ENCODE measurements around the gene TFEB.

TFEB gene

GRCh38 chr6:41667195-41667594 is 68.2 kb downstream of the TFEB start:
- Histone ChIP-seq H3K27ac (ENCODE audit: low read length, poor library complexity, severe bottlenecking) (no peak overlapping the region), H3K9ac (ENCODE audit: low read length) (no peak overlapping the region), H4K8ac (ENCODE audit: low read length) (no peak overlapping the region), H3K36me3 (ENCODE audit: control insufficient read depth in 1 of 2, insufficient read depth in 2 of 2, low read depth in 1 of 2, low read length in 2 of 2) (no peaks in the 10 kb centered on the region), H3K23ac (ENCODE audit: low read length in 2 of 2) (no peak overlapping the region), H3K14ac (ENCODE audit: low read length in 2 of 2) (no peak overlapping the region), H3K9me3 (ENCODE audit: control insufficient read depth, low read length) (peaks cover 7% of the 10 kb centered on the region), H3K4me1 (ENCODE audit: control insufficient read depth, insufficient read depth, low read depth, low read length) (no peaks in the 10 kb centered on the region), H4K91ac (ENCODE audit: low read length) (no peak overlapping the region), H3K27me3 (ENCODE audit: control insufficient read depth in 1 of 2, insufficient read depth in 1 of 2, low read length in 2 of 2) (peaks cover 22 to 55% of the 10 kb centered on the region in 2 experiments), H3K4me3 (ENCODE audit: insufficient read depth in 1 of 2, low read depth in 1 of 2, low read length in 2 of 2) (no peak overlapping the region), H2BK5ac (ENCODE audit: low read depth, low read length, poor library complexity, severe bottlenecking) (no peak overlapping the region), H3K4ac (ENCODE audit: low read depth in 1 of 2, low read length in 2 of 2) (no peak overlapping the region), H3K79me1 (replicated peaks; ENCODE audit: low read length, poor library complexity, severe bottlenecking) (no peaks in the 10 kb centered on the region), H2BK12ac (ENCODE audit: low read length in 2 of 2) (no peak overlapping the region), H3K18ac (ENCODE audit: low read depth in 1 of 2, low read length in 2 of 2) (no peak overlapping the region), H2BK15ac (ENCODE audit: low read depth, poor library complexity, severe bottlenecking) (no peak overlapping the region), H2BK120ac (ENCODE audit: low read depth, low read length) (no peak overlapping the region), H3K4me2 (ENCODE audit: low read length, poor library complexity, severe bottlenecking) (no peak overlapping the region), H2AK5ac (ENCODE audit: low read length, severe bottlenecking) (no peak overlapping the region), H2AFZ (ENCODE audit: low read depth, low read length) (no peak overlapping the region)
- WGBS, result 100% methylated on average over 1 of the region's 1 CpG
- DNase-seq, result no peak

GRCh38 chr6:41664271-41664670 is 71.1 kb downstream of the TFEB start:
- H3K4me1 ChIP-seq (ENCODE audit: control insufficient read depth, insufficient read depth, low read depth, low read length), result peaks cover 4% of the 10 kb centered on the region
- 88% methylated on average over 3 of the region's 5 CpGs for WGBS
- no peaks in the 10 kb centered on the region for H3K36me3 ChIP-seq (ENCODE audit: control insufficient read depth in 1 of 2, insufficient read depth in 2 of 2, low read depth in 1 of 2, low read length in 2 of 2)
- H3K23ac ChIP-seq (ENCODE audit: low read length in 2 of 2), result no peak overlapping the region
- no peak overlapping the region for H3K14ac ChIP-seq (ENCODE audit: low read length in 2 of 2)
- H2BK5ac ChIP-seq (ENCODE audit: low read depth, low read length, poor library complexity, severe bottlenecking), result no peak overlapping the region
- no peak overlapping the region for H3K18ac ChIP-seq (ENCODE audit: low read depth in 1 of 2, low read length in 2 of 2)
- no peak overlapping the region for H2BK15ac ChIP-seq (ENCODE audit: low read depth, poor library complexity, severe bottlenecking)
- DNase-seq, result no peak
- no peak overlapping the region for H2BK120ac ChIP-seq (ENCODE audit: low read depth, low read length)
- peaks cover 22 to 62% of the 10 kb centered on the region in 2 experiments for H3K27me3 ChIP-seq (ENCODE audit: control insufficient read depth in 1 of 2, insufficient read depth in 1 of 2, low read length in 2 of 2)
- no peak overlapping the region for H3K27ac ChIP-seq (ENCODE audit: low read length, poor library complexity, severe bottlenecking)
- H3K4me3 ChIP-seq (ENCODE audit: insufficient read depth in 1 of 2, low read depth in 1 of 2, low read length in 2 of 2), result no peak overlapping the region
- H3K4me2 ChIP-seq (ENCODE audit: low read length, poor library complexity, severe bottlenecking), result no peak overlapping the region
- no peak overlapping the region for H2AK5ac ChIP-seq (ENCODE audit: low read length, severe bottlenecking)
- H4K91ac ChIP-seq (ENCODE audit: low read length), result no peak overlapping the region
- H3K9ac ChIP-seq (ENCODE audit: low read length), result no peak overlapping the region
- H3K79me1 ChIP-seq (replicated peaks; ENCODE audit: low read length, poor library complexity, severe bottlenecking), result no peaks in the 10 kb centered on the region
- H4K8ac ChIP-seq (ENCODE audit: low read length), result no peak overlapping the region
- no peak overlapping the region for H2AFZ ChIP-seq (ENCODE audit: low read depth, low read length)
- no peak overlapping the region for H2BK12ac ChIP-seq (ENCODE audit: low read length in 2 of 2)
- H3K4ac ChIP-seq (ENCODE audit: low read depth in 1 of 2, low read length in 2 of 2), result no peak overlapping the region
- H3K9me3 ChIP-seq (ENCODE audit: control insufficient read depth, low read length), result peaks cover 5% of the 10 kb centered on the region

- H2BK5ac ChIP-seq (ENCODE audit: low read depth, low read length, poor library complexity, severe bottlenecking), result no peak overlapping the region
- H3K9me3 ChIP-seq (ENCODE audit: control insufficient read depth, low read length), result no peaks in the 10 kb centered on the region
- no peak for DNase-seq
- 77% methylated on average over 5 of the region's 5 CpGs for WGBS
- H3K27ac ChIP-seq (ENCODE audit: low read length, poor library complexity, severe bottlenecking), result no peak overlapping the region
- H3K9ac ChIP-seq (ENCODE audit: low read length), result no peak overlapping the region
- no peak overlapping the region for H3K4me2 ChIP-seq (ENCODE audit: low read length, poor library complexity, severe bottlenecking)
- H2BK120ac ChIP-seq (ENCODE audit: low read depth, low read length), result no peak overlapping the region
- H2AFZ ChIP-seq (ENCODE audit: low read depth, low read length), result no peak overlapping the region
- H2AK5ac ChIP-seq (ENCODE audit: low read length, severe bottlenecking), result no peak overlapping the region
- H3K4me1 ChIP-seq (ENCODE audit: control insufficient read depth, insufficient read depth, low read depth, low read length), result peaks cover 4% of the 10 kb centered on the region
- H3K79me1 ChIP-seq (replicated peaks; ENCODE audit: low read length, poor library complexity, severe bottlenecking), result no peaks in the 10 kb centered on the region
- H3K14ac ChIP-seq (ENCODE audit: low read length in 2 of 2), result no peak overlapping the region
- no peak overlapping the region for H3K18ac ChIP-seq (ENCODE audit: low read depth in 1 of 2, low read length in 2 of 2)
- no peak overlapping the region for H4K8ac ChIP-seq (ENCODE audit: low read length)
- H3K4ac ChIP-seq (ENCODE audit: low read depth in 1 of 2, low read length in 2 of 2), result no peak overlapping the region
- no peaks in the 10 kb centered on the region for H3K36me3 ChIP-seq (ENCODE audit: control insufficient read depth in 1 of 2, insufficient read depth in 2 of 2, low read depth in 1 of 2, low read length in 2 of 2)
- no peak overlapping the region for H3K4me3 ChIP-seq (ENCODE audit: insufficient read depth in 1 of 2, low read depth in 1 of 2, low read length in 2 of 2)
- H2BK15ac ChIP-seq (ENCODE audit: low read depth, poor library complexity, severe bottlenecking), result no peak overlapping the region
- H3K27me3 ChIP-seq (ENCODE audit: control insufficient read depth in 1 of 2, insufficient read depth in 1 of 2, low read length in 2 of 2), result peaks cover 22 to 69% of the 10 kb centered on the region in 2 experiments
- H4K91ac ChIP-seq (ENCODE audit: low read length), result no peak overlapping the region
- no peak overlapping the region for H3K23ac ChIP-seq (ENCODE audit: low read length in 2 of 2)
- no peak overlapping the region for H2BK12ac ChIP-seq (ENCODE audit: low read length in 2 of 2)
Observed at GRCh38 chr6:41663568-41663967, 71.8 kb downstream of the TFEB start.

GRCh38 chr6:41659935-41660334 is 75.5 kb downstream of the TFEB start:
- WGBS, result 85% methylated on average over 6 of the region's 7 CpGs
- Histone ChIP-seq H3K4me2 (ENCODE audit: low read length, poor library complexity, severe bottlenecking) (no peak overlapping the region), H3K9me3 (ENCODE audit: control insufficient read depth, low read length) (no peaks in the 10 kb centered on the region), H2BK12ac (ENCODE audit: low read length in 2 of 2) (no peak overlapping the region), H2BK120ac (ENCODE audit: low read depth, low read length) (no peak overlapping the region), H3K4ac (ENCODE audit: low read depth in 1 of 2, low read length in 2 of 2) (no peak overlapping the region), H3K4me3 (ENCODE audit: insufficient read depth in 1 of 2, low read depth in 1 of 2, low read length in 2 of 2) (no peak overlapping the region), H3K14ac (ENCODE audit: low read length in 2 of 2) (no peak overlapping the region), H3K79me1 (replicated peaks; ENCODE audit: low read length, poor library complexity, severe bottlenecking) (no peaks in the 10 kb centered on the region), H4K91ac (ENCODE audit: low read length) (no peak overlapping the region), H3K23ac (ENCODE audit: low read length in 2 of 2) (no peak overlapping the region), H3K27me3 (ENCODE audit: control insufficient read depth in 1 of 2, insufficient read depth in 1 of 2, low read length in 2 of 2) (peaks cover 16 to 88% of the 10 kb centered on the region in 2 experiments), H3K18ac (ENCODE audit: low read depth in 1 of 2, low read length in 2 of 2) (no peak overlapping the region), H2BK15ac (ENCODE audit: low read depth, poor library complexity, severe bottlenecking) (no peak overlapping the region), H3K27ac (ENCODE audit: low read length, poor library complexity, severe bottlenecking) (no peak overlapping the region), H4K8ac (ENCODE audit: low read length) (no peak overlapping the region), H2AK5ac (ENCODE audit: low read length, severe bottlenecking) (no peak overlapping the region), H2AFZ (ENCODE audit: low read depth, low read length) (no peak overlapping the region), H3K4me1 (ENCODE audit: control insufficient read depth, insufficient read depth, low read depth, low read length) (peaks cover 26% of the 10 kb centered on the region), H2BK5ac (ENCODE audit: low read depth, low read length, poor library complexity, severe bottlenecking) (no peak overlapping the region), H3K9ac (ENCODE audit: low read length) (no peak overlapping the region), H3K36me3 (ENCODE audit: control insufficient read depth in 1 of 2, insufficient read depth in 2 of 2, low read depth in 1 of 2, low read length in 2 of 2) (no peaks in the 10 kb centered on the region)
- no peak for DNase-seq

Data from mesenchymal stem cell (in vitro differentiated cells and primary cell).